ENCODE measurements around the gene ABTB2.
"Not testable (repeated sequence)": the region's sequence is repeated elsewhere in the genome, so short reads cannot be mapped to it uniquely, and the experiment has no call there.

The ABTB2 gene

DNA sequence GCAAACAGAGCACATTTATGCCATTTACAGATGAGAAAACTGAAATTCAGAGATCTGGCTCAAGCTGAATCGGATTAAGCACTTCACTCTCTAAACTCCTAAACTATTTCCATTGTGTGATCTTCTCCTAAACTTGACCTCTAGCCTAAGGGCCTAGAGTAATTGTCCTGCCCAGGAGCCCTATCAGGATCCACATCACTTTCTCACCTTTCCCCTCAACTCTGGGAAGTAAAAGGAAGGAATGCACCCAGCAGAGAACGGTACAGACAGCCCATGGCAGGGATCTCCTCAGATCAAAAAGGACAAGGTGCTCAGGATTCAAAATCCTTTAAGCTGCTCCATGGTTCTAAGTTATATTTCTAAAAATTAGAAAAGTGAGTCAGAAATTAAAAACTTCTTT, 102.7 kb downstream of the ABTB2 start:
- no peak for DNase-seq
- in situ Hi-C loops (cut with MboI; ENCODE audit: low pct_unique_long_range_greater_than_20kb, low sequenced_read_pairs) = no loop called here

GRCh38 chr11:34254011-34254410, 103.8 kb downstream of the ABTB2 start:
- in situ Hi-C loops (cut with MboI; ENCODE audit: low pct_unique_long_range_greater_than_20kb, low sequenced_read_pairs) = no loop called here
- DNase-seq = no peak

- no peak for DNase-seq
- in situ Hi-C loops (cut with MboI; ENCODE audit: low pct_unique_long_range_greater_than_20kb, low sequenced_read_pairs) = no loop called here
Measured at GRCh38 chr11:34252651-34253050, 105.2 kb downstream of the ABTB2 start.

DNA sequence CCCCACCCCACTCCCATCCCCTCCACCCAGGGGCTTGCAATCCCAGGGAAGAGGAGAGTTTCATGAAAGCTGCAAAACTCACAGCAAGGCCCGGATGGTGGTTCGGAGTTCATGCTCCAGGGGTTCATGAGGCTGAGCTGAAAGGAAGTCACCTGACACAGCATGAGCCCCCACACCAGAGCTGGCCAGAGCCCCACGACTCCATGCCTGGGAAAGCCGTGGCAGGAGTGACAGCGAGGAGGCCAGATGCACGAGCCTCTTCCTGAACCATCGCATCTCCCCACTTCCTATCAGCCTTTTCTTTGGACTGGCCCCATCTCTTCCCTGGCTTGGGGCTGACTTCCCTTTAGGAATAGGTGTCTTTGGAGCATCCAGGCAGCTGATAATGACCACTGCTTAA, 105.8 kb downstream of the ABTB2 start:
- DNase-seq = no peak
- in situ Hi-C loops (cut with MboI; ENCODE audit: low pct_unique_long_range_greater_than_20kb, low sequenced_read_pairs) = no loop called here

GRCh38 chr11:34251589-34251980, 106.2 kb downstream of the ABTB2 start:
- in situ Hi-C loops (cut with MboI; ENCODE audit: low pct_unique_long_range_greater_than_20kb, low sequenced_read_pairs) = no loop called here
- DNase-seq = no peak

- in situ Hi-C loops (cut with MboI; ENCODE audit: low pct_unique_long_range_greater_than_20kb, low sequenced_read_pairs) = no loop called here
- peak; percentile 71 for DNase-seq
Measured at GRCh38 chr11:34250732-34251588, 106.8 kb downstream of the ABTB2 start.

GRCh38 chr11:34250211-34250610, 107.6 kb downstream of the ABTB2 start:
- in situ Hi-C loops (cut with MboI; ENCODE audit: low pct_unique_long_range_greater_than_20kb, low sequenced_read_pairs) = no loop called here
- DNase-seq = no peak

- in situ Hi-C loops (cut with MboI; ENCODE audit: low pct_unique_long_range_greater_than_20kb, low sequenced_read_pairs) = loop anchor here (25.0 kb wide), 1 partner anchor 112 kb away; no protein-coding TSS in a partner anchor
- DNase-seq = no peak
Measured at GRCh38 chr11:34249439-34249838, 108.4 kb downstream of the ABTB2 start.

DNA sequence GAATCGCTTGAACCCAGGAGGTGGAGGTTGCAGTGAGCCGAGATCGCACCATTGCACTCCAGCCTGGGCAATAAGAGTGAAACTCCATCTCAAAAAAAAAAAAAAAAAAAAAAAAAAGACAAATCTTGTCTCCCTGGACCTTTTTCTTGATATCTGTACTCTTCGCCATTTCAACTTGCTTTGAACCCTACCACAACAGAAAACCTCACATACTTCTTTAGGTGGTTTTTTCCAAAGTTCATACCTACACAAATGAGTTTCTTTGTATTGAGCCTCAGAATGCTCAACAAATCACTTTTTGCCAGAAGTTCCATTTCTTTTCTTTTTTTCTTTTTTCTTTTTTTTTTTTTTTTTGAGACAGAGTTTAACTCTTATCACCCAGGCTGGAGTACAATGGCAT, 111.3 kb downstream of the ABTB2 start:
- DNase-seq = not testable (repeated sequence)
- in situ Hi-C loops (cut with MboI; ENCODE audit: low pct_unique_long_range_greater_than_20kb, low sequenced_read_pairs) = loop anchor here (25.0 kb wide), 1 partner anchor 109 kb away; no protein-coding TSS in a partner anchor

DNA sequence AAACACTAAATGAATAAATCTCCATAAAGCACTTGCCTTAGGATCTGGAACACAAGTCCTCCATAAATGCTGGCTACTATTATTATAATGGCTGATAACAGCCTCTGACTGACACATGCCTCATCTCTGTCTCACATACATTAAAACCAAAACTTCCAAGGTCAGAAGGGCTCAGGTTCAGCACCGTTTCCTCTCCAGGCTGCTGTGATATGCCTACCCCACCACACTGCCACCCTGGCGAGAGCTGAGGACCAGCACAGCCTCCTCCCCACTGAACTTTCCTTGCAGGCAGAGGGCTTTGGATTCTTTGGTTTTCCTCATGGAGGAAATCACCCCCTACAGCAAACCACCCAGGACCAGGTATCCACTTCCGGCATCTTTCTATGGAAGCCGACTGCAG, 112.8 kb downstream of the ABTB2 start:
- in situ Hi-C loops (cut with MboI; ENCODE audit: low pct_unique_long_range_greater_than_20kb, low sequenced_read_pairs) = loop anchor here (25.0 kb wide), 1 partner anchor 108 kb away; no protein-coding TSS in a partner anchor
- DNase-seq = no peak

DNA sequence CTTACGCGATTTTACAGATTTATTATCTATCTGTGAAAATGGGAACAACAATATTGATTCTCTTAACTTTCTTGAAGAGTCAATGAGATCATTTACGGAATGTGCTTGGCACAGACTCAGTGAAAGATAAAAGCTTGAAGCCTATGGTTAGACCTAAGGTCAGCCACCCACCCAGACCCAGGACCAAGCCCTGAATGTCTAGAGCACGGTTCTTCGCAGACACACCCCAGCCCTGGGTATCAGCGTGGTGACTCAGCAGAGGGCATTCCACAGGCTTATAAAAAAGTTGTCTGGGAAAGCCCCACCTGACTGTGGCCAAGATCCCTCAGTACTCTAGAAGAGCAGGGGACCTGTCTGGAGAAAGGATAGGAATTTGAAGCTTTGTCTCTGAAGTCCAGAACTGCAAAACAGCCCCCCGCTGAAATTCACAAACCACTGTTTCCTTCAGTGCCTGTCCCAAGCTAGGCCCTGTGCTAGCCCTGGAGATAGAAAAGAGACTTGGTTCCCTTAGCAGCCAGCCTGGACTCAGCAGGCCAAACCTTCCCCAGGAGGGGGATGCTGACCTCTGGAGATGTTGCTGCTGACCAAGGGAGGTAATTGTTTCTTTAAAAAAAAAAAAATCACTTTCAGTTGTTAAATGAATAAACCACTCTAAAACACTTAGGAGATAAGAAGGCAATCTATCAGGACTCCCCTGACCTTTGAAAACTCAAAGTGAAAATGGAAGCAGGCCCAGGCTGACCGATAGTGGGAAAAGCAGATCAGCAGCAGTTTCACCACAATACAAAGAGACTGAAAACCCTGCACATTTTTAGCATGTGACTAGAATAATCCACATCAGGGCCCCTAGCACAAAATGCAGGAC, 114.0 kb downstream of the ABTB2 start:
- in situ Hi-C loops (cut with MboI; ENCODE audit: low pct_unique_long_range_greater_than_20kb, low sequenced_read_pairs) = loop anchor here (25.0 kb wide), 1 partner anchor 107 kb away; no protein-coding TSS in a partner anchor
- DNase-seq = no peak

- in situ Hi-C loops (cut with MboI; ENCODE audit: low pct_unique_long_range_greater_than_20kb, low sequenced_read_pairs) = loop anchor here (25.0 kb wide), 1 partner anchor 105 kb away; no protein-coding TSS in a partner anchor
- no peak for DNase-seq
Measured at GRCh38 chr11:34242037-34242625, 115.7 kb downstream of the ABTB2 start.

- DNase-seq = no peak
- in situ Hi-C loops (cut with MboI; ENCODE audit: low pct_unique_long_range_greater_than_20kb, low sequenced_read_pairs) = loop anchor here (25.0 kb wide), 1 partner anchor 103 kb away; no protein-coding TSS in a partner anchor
Measured at GRCh38 chr11:34240150-34240494, 117.7 kb downstream of the ABTB2 start.

DNA sequence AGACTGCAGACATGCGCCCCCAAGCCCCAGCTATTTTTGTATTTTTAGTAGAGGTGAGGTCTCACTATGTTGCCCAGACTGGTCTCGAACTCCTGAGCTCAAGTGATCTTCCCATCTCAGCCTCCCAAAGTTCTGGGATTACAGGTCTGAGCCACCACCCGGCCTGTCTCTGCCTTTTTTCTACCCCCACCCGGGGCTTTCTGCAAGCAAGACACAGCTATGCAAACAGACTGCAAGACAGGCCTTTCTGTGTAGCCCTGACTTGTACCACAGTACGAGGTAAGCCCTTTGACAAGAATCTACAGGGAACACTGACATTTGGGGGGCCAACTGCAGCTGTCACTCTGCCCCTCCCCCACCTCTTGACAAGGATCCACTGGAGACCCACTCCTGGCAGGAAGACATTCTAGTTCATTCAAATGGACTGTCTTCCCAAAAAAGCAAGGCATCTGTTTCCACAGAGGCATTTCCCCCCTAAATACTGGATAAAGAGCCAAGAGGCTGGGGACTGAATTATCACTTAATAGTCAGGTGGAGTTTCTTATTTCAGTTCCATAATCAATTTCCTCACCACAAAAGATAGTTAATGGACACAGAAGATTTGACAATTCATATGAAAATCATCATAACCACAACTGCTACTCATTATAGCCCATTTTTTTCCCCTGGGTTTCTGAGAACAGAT, 118.2 kb downstream of the ABTB2 start:
- no peak for DNase-seq
- in situ Hi-C loops (cut with MboI; ENCODE audit: low pct_unique_long_range_greater_than_20kb, low sequenced_read_pairs) = loop anchor here (25.0 kb wide), 1 partner anchor 102 kb away; no protein-coding TSS in a partner anchor

- DNase-seq = no peak
- in situ Hi-C loops (cut with MboI; ENCODE audit: low pct_unique_long_range_greater_than_20kb, low sequenced_read_pairs) = loop anchor here (25.0 kb wide), 1 partner anchor 102 kb away; no protein-coding TSS in a partner anchor
Measured at GRCh38 chr11:34238966-34239365, 118.8 kb downstream of the ABTB2 start.

DNA sequence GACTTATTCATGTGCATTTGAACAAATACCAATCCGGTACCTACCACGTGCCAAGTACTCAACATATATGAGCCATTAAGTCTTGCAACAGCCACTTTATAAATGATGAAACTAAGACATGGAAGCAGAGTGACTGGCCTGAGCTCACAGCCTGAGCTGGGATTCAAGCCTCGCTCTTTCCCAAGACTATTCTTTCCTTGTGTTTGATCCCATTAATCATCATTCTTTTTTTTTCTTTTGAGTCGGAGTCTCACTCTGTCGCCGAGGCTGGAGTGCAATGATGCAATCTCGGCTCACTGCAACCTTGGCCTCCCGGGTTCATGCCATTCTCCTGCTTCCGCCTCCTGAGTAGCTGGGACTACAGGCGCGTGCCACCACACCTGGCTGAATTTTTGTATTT, 119.3 kb downstream of the ABTB2 start:
- no peak for DNase-seq
- in situ Hi-C loops (cut with MboI; ENCODE audit: low pct_unique_long_range_greater_than_20kb, low sequenced_read_pairs) = loop anchor here (25.0 kb wide), 1 partner anchor 101 kb away; no protein-coding TSS in a partner anchor

DNA sequence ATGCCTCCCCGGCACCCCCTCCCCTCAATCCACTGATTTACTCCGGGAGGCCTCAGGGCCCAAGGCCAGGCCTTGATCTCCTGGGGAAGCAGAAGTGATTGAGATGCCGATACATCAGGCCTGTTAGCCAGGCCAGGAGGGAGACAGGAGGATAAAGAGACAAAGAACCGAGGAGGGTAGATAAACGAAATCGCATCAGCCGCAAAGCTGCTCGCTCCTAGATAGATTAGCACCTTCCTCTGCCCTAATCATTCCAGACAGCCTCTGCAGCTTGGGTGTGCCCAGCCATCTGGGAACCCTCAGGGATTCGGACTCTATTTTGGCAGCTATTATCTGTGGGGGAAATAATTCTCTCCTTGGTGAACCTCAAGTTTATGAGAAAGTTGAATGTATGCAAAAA, 121.2 kb downstream of the ABTB2 start:
- in situ Hi-C loops (cut with MboI; ENCODE audit: low pct_unique_long_range_greater_than_20kb, low sequenced_read_pairs) = loop anchor here (25.0 kb wide), 1 partner anchor 99 kb away; no protein-coding TSS in a partner anchor
- DNase-seq = no peak

- in situ Hi-C loops (cut with MboI; ENCODE audit: low pct_unique_long_range_greater_than_20kb, low sequenced_read_pairs) = loop anchor here (25.0 kb wide), 1 partner anchor 98 kb away; no protein-coding TSS in a partner anchor
Measured at GRCh38 chr11:34235591-34236071, 122.2 kb downstream of the ABTB2 start.

More at GRCh38 chr11:34235591-34236071, 122.2 kb downstream of the ABTB2 start:
- DNase-seq = no peak
